Loucy (cell line): Measurements from ENCODE around the gene UNC80.

Experiments
- EZH2phosphoT487 ChIP-seq: fragments of 200-600 bp; IDR thresholded peaks from 2 replicates; pipeline ENCODE4 v1.6.1; 2018; ENCODE audit warnings: antibody characterized with exemption, mild to moderate bottlenecking, moderate library complexity, borderline replicate concordance
- TF ChIP-seq, protein P1 (sequence below): fragments of 200-600 bp; sonication (generic); conservative IDR thresholded peaks from 2 replicates; pipeline ENCODE4 v1.5.1; 2014; ENCODE audit warnings: mild to moderate bottlenecking, antibody characterized with exemption, low read length

DNA sequence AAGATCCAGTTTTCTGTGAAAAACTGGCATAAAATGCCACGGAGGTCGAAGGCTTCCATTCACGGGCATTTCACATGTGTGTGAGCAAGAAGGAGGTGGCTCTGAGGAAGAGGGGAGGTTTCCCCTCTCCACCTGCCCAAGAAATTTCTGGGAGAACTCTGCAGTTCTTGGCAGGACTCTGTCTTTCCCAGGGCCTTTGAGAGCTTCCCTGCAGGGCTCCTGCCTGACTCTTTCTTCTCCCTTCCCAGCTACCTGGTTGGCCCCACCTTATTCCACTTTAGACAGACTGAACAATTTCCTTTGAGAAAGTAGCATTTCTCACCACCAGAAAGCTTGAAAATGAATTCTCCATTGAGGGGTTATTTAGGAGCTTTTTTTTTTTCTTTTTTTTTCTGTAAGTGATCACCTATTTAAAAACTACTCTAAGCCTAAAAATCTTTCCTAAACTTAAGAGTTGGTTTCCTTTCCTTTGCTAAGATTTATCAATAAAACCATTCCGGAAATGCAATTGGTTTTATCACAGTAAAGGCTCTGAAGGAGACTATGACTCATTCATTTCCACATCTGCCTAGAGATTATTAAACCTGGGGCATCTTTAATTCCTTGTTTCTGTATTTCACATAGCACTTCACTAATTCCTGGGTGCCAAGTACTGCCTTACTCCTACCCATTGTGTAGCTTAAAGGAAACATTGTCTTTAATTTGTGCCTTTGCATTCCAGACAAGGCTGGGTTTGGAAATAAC is 59.3 kb downstream of the UNC80 start:
- TF ChIP-seq, protein P1, sequence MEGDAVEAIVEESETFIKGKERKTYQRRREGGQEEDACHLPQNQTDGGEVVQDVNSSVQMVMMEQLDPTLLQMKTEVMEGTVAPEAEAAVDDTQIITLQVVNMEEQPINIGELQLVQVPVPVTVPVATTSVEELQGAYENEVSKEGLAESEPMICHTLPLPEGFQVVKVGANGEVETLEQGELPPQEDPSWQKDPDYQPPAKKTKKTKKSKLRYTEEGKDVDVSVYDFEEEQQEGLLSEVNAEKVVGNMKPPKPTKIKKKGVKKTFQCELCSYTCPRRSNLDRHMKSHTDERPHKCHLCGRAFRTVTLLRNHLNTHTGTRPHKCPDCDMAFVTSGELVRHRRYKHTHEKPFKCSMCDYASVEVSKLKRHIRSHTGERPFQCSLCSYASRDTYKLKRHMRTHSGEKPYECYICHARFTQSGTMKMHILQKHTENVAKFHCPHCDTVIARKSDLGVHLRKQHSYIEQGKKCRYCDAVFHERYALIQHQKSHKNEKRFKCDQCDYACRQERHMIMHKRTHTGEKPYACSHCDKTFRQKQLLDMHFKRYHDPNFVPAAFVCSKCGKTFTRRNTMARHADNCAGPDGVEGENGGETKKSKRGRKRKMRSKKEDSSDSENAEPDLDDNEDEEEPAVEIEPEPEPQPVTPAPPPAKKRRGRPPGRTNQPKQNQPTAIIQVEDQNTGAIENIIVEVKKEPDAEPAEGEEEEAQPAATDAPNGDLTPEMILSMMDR = no peak
- no peak for TF ChIP-seq EZH2phosphoT487
